Fibroblast of skin of scalp (primary cell): ENCODE measurements around the gene NOX5. TPM values are rescaled to one million over a fixed set of nuclear protein-coding genes. Genes with fewer than 3 reads are reported as not detected.
"Not testable (repeated sequence)": the region's sequence is repeated elsewhere in the genome, so short reads cannot be mapped to it uniquely, and the experiment has no call there.

Experiments used
- DNase-seq: peaks from one replicate; pipeline ENCODE4 v3.0.0-alpha.2; 2013
- polyA plus RNA-seq, 2 experiments: library from polyadenylated mRNA; unstranded; fragments of 120-200 nt; gene quantifications; one replicate each; pipeline ENCODE4 v1.2.1, GENCODE V29; 2013; ENCODE audit not compliant: insufficient read length in 2 of 2

The NOX5 gene, protein sequence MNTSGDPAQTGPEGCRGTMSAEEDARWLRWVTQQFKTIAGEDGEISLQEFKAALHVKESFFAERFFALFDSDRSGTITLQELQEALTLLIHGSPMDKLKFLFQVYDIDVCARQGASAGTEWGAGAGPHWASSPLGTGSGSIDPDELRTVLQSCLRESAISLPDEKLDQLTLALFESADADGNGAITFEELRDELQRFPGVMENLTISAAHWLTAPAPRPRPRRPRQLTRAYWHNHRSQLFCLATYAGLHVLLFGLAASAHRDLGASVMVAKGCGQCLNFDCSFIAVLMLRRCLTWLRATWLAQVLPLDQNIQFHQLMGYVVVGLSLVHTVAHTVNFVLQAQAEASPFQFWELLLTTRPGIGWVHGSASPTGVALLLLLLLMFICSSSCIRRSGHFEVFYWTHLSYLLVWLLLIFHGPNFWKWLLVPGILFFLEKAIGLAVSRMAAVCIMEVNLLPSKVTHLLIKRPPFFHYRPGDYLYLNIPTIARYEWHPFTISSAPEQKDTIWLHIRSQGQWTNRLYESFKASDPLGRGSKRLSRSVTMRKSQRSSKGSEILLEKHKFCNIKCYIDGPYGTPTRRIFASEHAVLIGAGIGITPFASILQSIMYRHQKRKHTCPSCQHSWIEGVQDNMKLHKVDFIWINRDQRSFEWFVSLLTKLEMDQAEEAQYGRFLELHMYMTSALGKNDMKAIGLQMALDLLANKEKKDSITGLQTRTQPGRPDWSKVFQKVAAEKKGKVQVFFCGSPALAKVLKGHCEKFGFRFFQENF
- 0.19 TPM for polyA plus RNA-seq (2013, experiment 1 of 2; ENCODE audit: insufficient read length)
- polyA plus RNA-seq (2013, experiment 2 of 2; ENCODE audit: insufficient read length), result 0.10 TPM

- DNase-seq, result peak; percentile 60
Measured at GRCh38 chr15:69014454-69014853, at the start of gene NOX5. TSS of gene NOX5 (plus strand) at chr15:69014695. CDS start at chr15:69014736, 41 bp downstream.

DNA sequence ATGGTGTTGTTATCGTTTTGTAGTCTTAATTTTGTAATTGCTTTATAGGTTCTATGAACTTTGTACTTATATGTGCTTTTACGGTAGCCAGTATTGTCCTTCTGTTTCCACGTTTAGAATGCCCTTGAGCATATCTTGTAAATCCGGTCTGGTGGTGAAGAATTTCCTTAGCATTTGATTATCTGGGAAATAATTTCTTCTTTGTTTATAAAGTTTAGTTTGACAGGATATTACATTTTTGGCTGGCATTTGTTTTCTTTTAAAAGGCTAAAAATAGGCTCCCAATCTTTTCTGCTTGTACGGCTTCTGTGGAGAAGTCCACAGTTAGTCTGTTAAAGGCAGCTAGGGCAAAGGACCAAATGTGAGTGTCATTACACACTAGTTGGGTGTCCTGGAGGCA is 47.5 kb upstream of the NOX5 start:
- no peak for DNase-seq

DNA sequence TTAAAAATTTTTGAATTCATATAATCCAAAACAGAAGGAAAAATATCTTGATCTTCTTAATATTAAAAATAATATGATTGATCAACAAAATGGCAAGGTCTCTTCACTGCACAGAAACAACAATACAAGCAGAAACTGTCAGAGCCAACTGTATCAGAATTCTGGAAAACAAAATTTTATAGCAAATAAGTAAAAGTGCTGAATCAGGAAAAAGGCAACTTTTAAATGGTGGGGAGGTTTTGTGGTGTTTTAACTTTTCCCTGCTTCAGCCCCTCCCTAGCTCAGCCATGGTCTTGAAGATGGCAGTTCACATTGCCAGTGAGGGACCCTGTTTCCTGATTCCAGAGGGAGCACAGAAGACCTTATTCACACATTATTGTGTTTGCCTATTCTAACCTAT is 46.5 kb upstream of the NOX5 start:
- no peak for DNase-seq

GRCh38 chr15:68969298-68969697 is 45.2 kb upstream of the NOX5 start:
- no peak for DNase-seq

GRCh38 chr15:68972201-68973065 is 42.1 kb upstream of the NOX5 start:
- DNase-seq, result no peak

- not testable (repeated sequence) for DNase-seq
Measured at GRCh38 chr15:68975651-68976160, 38.8 kb upstream of the NOX5 start.

DNA sequence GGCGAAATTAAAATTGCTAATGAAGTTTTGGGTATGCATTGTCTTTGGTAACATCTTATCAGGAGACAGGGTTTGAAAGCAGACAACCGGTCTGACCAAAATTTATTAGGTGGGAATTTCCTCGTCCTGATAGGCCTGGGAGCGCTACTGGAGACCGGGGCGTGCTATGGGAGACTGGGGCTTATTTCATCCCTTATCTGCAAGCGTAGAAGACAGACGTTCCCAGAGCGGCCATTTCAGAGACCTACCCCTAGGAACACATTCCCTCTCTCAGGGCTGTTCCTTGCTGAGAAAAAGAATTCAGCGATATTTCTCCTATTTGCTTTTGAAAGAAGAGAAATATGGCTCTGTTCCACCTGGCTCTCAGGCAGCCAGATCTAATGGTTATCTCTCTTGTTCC is 37.1 kb upstream of the NOX5 start:
- not testable (repeated sequence) for DNase-seq

GRCh38 chr15:68979006-68979405 is 35.5 kb upstream of the NOX5 start:
- no peak for DNase-seq

GRCh38 chr15:68979816-68980215 is 34.7 kb upstream of the NOX5 start:
- DNase-seq, result no peak

DNA sequence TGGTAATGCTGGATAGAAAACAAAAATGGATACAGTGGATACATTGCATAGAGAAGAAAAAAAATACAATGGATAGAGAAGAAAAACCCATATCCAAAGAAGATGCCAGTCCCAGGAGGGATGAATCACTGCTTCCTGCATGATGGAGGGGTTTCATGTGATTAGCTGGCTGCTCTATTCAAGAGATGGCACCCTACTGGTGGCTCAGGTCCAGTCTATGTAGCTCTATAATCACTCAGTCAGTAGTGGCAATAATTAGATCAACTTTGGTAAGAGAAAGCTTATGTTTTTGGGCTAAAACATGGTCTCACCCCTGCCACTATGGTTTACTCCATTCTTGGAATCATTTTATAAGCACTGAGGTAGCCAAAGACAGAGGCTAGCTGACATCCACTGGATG is 33.7 kb upstream of the NOX5 start:
- DNase-seq, result peak; percentile 13

GRCh38 chr15:68981941-68982340 is 32.6 kb upstream of the NOX5 start:
- no peak for DNase-seq

- no peak for DNase-seq
Measured at GRCh38 chr15:68982976-68983563, 31.4 kb upstream of the NOX5 start.

GRCh38 chr15:68983961-68984481 is 30.5 kb upstream of the NOX5 start:
- no peak for DNase-seq

DNA sequence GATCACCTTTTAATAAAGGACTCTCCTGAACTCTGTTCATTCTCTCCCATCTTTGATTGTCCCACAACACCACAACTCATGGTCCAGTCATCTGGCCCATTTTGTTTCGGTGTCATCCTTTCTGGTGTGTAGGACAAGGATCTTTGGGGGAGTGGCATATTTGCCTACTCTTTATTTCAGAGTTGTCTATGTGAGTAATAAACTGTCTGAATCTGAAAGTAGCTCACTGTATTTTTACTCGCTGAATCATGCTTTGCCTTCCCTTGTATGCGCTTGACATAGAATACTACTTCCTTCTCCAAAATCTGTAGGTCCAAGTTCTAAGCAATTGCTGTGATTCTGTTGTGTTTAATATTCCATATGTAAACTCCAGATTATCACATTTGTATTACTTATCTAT is 29.9 kb upstream of the NOX5 start:
- no peak for DNase-seq

- no peak for DNase-seq
Measured at GRCh38 chr15:68985361-68985891, 29.1 kb upstream of the NOX5 start.

DNA sequence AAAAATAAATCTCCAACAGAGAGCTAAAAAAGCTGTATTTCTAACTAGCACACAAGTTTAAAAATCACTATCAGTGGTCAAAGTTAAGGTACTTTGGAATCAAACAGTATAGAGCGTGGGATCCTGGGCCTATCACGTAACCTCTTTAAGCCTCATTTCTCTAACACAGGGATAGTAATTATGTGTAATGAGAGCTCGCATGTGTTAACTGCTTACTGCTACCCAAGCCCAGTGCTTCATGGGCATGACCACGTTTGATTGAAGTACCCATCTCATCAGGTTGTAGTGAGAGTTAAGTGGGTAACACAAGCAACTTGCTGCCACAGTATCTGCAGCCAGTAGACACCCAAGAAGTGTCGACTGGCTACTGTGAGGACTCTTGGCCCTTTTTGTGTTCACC is 28.2 kb upstream of the NOX5 start:
- DNase-seq, result no peak

DNA sequence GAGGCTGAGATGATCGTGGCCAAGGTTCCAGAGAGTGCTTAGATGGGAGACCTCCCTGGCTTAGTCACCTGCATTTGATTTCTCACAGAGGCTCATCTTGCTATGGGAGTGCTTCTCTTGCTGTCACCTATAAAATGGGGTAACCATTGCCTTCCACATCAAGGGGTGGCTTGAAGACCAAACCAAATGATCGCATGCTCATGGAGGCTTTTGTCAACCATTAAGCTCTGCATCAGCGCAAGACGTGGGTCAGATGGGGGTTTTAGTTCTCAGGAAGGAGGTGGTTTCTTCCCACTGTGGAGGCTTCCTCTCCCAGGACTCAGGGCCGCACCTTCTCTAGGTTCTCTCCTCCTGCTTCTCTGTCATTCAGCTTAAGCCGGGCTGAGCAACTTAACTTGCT is 27.4 kb upstream of the NOX5 start:
- DNase-seq, result no peak

- peak; percentile 64 for DNase-seq
Measured at GRCh38 chr15:68987676-68988075, 26.8 kb upstream of the NOX5 start.

DNA sequence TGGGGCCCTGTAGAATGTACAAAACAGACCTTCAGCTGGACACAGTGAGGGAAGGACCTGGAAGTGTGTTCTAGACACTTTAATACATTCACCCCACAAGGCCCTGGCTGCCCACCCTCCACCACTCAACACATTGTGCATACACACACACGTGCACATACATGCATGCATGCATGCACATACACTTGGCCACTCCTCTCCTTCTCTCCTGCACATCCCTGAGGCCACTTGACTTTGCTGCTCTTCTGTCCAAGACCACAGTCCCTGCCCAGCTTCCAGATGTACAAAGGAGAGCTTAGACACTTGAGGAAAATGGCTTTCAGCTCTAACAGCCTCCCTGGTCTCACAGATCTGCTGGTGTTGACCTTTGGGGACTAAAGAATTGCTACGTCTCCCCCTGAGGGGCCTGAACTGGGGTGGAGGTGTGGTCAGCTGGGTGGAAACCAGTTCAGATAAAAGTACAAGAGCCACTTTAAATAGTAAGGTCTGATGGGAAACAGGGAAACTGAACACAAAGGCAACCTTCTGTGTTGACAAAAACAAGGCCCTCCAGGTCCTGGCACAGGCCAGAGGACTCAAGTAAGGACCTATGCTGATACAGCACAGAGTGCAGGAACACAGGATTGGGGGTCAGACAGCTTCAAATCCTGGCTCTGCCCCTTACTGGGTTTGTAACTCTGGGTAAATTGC is 24.8 kb upstream of the NOX5 start:
- no peak for DNase-seq

DNA sequence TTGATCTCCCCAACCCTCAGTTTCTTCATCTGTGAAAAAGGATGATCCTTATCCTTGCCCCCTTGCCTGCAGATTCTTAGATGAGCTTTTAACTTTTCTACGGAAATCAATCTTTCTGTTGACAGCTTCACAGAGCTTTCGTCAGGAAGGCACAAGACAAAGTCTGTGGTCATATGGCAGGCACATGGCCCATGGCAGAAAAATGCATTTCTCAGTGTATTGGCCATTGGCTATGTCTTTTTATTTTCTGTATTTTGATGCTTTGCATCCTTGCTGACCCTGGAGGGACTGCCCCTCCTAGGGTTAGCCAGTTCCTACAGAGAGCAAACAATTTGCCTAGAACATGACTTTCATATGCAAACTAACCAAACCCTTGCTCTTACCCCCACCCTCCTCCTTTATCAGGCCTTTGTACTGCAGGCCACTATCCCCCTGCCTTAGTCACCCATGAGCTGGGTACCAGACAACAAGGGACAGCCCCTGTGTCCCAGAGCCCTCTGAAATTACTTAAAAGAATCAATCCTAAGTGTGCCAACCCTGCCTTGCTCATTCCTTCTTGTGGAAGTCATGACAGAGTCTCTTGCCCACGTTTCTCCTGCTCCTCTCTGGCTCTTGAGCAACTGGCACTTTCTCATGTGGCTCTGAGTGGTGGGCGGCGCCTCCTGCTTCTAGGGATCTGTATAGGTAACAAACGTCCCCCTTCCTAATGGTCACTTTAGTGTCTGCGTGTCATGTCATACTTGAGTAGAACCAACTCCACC is 24.1 kb upstream of the NOX5 start:
- no peak for DNase-seq
